Ovary (tissue), 3 donors: Measurements from ENCODE around the gene TFEC.

Source experiments
- CTCF ChIP-seq, 3 donors: fragments of 450-650 bp in 2 of 3; fragments of 200-600 bp in 1 of 3; IDR thresholded peaks; one replicate each; pipeline versions ENCODE4 v1.5.1 to v1.8.0; 2016 to 2022; ENCODE audit warnings: antibody characterized with exemption in 3 of 3, mild to moderate bottlenecking in 1 of 3
- EP300 ChIP-seq: sonication (generic); formaldehyde crosslinking; IDR thresholded peaks from one replicate; pipeline ENCODE4 v1.6.1; 2017; ENCODE audit warnings: antibody characterized with exemption
- POLR2A ChIP-seq: fragments of 450-650 bp; IDR thresholded peaks from one replicate; pipeline ENCODE4 v1.6.1; 2017; ENCODE audit warnings: antibody characterized with exemption, mild to moderate bottlenecking, moderate library complexity
- donor health status: DM: no; HTN: no; CAD: no.

- TF ChIP-seq EP300: no peak
- TF ChIP-seq POLR2A: no peak
- no peak for TF ChIP-seq CTCF (IDR thresholded peaks at IDR 0.05)
These were observed 45.0 kb upstream of the TFEC start for GRCh38 chr7:116075351-116076145.
